Measurements from ENCODE around the gene CSNK1A1L. TPM values are rescaled to one million over a fixed set of nuclear protein-coding genes. Genes with fewer than 3 reads are reported as not detected.

The CSNK1A1L gene
- total RNA-seq, 1 experiment from 2014 or later, result not detected

- peak overlapping the region; percentile 82 for H3K27ac ChIP-seq (ENCODE audit: low read length)
- no peaks in the 10 kb centered on the region for H3K27me3 ChIP-seq (ENCODE audit: control insufficient read depth, insufficient read depth, low read length)
- H3K36me3 ChIP-seq (ENCODE audit: control insufficient read depth, insufficient read depth, low read length), result no peaks in the 10 kb centered on the region
- TF ChIP-seq REST (IDR thresholded peaks at IDR 0.05; ENCODE audit: insufficient read depth in 1 of 2, low read depth in 2 of 2, low read length in 1 of 2), result no peak
- TF ChIP-seq POLR2AphosphoS5 (IDR thresholded peaks at IDR 0.05; ENCODE audit: low read depth, low read length), result no peak
- no TSS peak for BruUV-seq (replicated peaks)
- CTCF ChIA-PET, result no interaction called here
- in situ Hi-C loops (cut with HindIII; ENCODE audit: low pct_unique_long_range_greater_than_20kb, low sequenced_read_pairs) (no loop called here), intact Hi-C loops (cut with micrococcal nuclease; ENCODE audit: unreplicated experiment) (no loop called here)
- H3K4me1 ChIP-seq (ENCODE audit: control insufficient read depth, insufficient read depth, low read length), result no peaks in the 10 kb centered on the region; the same call in 1 of the 2 replicates
- H3K4me3 ChIP-seq (ENCODE audit: low read depth in 2 of 2, low read length in 2 of 2), result peak overlapping the region; percentile 81 to 90
- POLR2A ChIA-PET, result no interaction called here
- DNase-seq (ENCODE audit: low read depth, low spot score) (no peak), ATAC-seq (peak; percentile 33)
- H3K9me3 ChIP-seq (ENCODE audit: control insufficient read depth, insufficient read depth, low read depth, low read length), result no peaks in the 10 kb centered on the region
These were observed 45.6 kb downstream of the CSNK1A1L start for GRCh38 chr13:37059848-37060192.

GRCh38 chr13:37058910-37059847, 46.3 kb downstream of the CSNK1A1L start, which contains the start of gene SUPT20H:
Gene SUPT20H, minus strand, starts transcription at chr13:37059688. Its CDS starts 8,198 bp downstream, at chr13:37051490.
- in situ Hi-C loops (cut with HindIII; ENCODE audit: low pct_unique_long_range_greater_than_20kb, low sequenced_read_pairs), result no loop called here
- POLR2A ChIA-PET, result no interaction called here
- intact Hi-C loops (cut with micrococcal nuclease; ENCODE audit: unreplicated experiment), result no loop called here

More at GRCh38 chr13:37058910-37059847, 46.3 kb downstream of the CSNK1A1L start, which contains the start of gene SUPT20H:
- peak within 1 kb of the TSS; percentile 81 to 90 for H3K4me3 ChIP-seq (ENCODE audit: low read depth in 2 of 2, low read length in 2 of 2)
- no peaks in the 10 kb centered on the region for H3K9me3 ChIP-seq (ENCODE audit: control insufficient read depth, insufficient read depth, low read depth, low read length)
- CTCF ChIA-PET, result no interaction called here
- BruUV-seq (replicated peaks), result TSS peak; percentile 85
- no peaks in the 10 kb centered on the region for H3K36me3 ChIP-seq (ENCODE audit: control insufficient read depth, insufficient read depth, low read length)
- H3K4me1 ChIP-seq (ENCODE audit: control insufficient read depth, insufficient read depth, low read length), result no peaks in the 10 kb centered on the region; the same call in 1 of the 2 replicates
- no peaks in the 10 kb centered on the region for H3K27me3 ChIP-seq (ENCODE audit: control insufficient read depth, insufficient read depth, low read length)
- H3K27ac ChIP-seq (ENCODE audit: low read length), result peak within 1 kb of the TSS; percentile 93
- TF ChIP-seq REST (IDR thresholded peaks at IDR 0.05; ENCODE audit: insufficient read depth in 1 of 2, low read depth in 2 of 2, low read length in 1 of 2) (no peak), TCF7L2 (IDR thresholded peaks at IDR 0.05; ENCODE audit: low read depth, low read length) (no peak), POLR2AphosphoS5 (IDR thresholded peaks at IDR 0.05; ENCODE audit: low read depth, low read length) (peak; percentile 74), CTCF (IDR thresholded peaks at IDR 0.05) (no peak), SIN3A (IDR thresholded peaks at IDR 0.05; ENCODE audit: borderline replicate concordance, insufficient read depth, low read depth, low read length) (0 out of 2 replicates have a peak, but pooled peaks have one; percentile 23)
- ATAC-seq (peak; percentile 100), DNase-seq (ENCODE audit: low read depth, low spot score) (no peak)
